ENCODE data around the gene PDIA4.
"Not testable (repeated sequence)": the region's sequence is repeated elsewhere in the genome, so short reads cannot be mapped to it uniquely, and the experiment has no call there.

The PDIA4 gene

GRCh38 chr7:149067869-149068268 is 39.6 kb upstream of the PDIA4 start:
- TF ChIP-seq CTCF (IDR thresholded peaks at IDR 0.05), result no peak

DNA sequence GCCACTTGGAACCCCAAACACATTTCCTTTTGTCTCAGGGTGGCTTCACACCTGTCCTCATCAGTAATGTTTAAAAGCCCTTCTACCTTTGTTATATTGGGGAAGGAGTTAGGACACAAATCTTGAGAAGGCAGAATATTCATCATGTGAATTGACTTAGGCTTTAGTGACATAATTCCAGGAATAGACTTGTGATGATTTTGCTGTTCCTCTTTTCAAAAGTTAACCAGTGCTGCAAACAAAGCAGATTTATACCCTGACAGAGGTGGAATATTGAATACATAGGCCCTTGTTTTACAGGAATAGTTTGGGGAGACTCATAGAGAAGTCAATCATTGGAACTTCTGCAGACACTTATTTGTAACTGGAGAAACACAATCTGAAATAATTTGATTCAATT is 35.2 kb upstream of the PDIA4 start:
- H3K4me1 ChIP-seq, result no peaks in the 10 kb centered on the region
- H3K9ac ChIP-seq, result no peak overlapping the region
- no peaks in the 10 kb centered on the region for H3K27me3 ChIP-seq (ENCODE audit: control insufficient read depth, insufficient read depth, low read length)
- TF ChIP-seq CTCF (IDR thresholded peaks at IDR 0.05), result no peak
- H3K27ac ChIP-seq, result no peak overlapping the region
- no peak overlapping the region for H3K4me3 ChIP-seq (ENCODE audit: low read depth, low read length)
- H3K36me3 ChIP-seq (ENCODE audit: control insufficient read depth, insufficient read depth, low read length), result no peaks in the 10 kb centered on the region
- no peaks in the 10 kb centered on the region for H3K79me2 ChIP-seq
- no peak overlapping the region for H2AFZ ChIP-seq
- H3K9me3 ChIP-seq (ENCODE audit: control insufficient read depth, low read length), result no peaks in the 10 kb centered on the region
- no peak overlapping the region for H3K4me2 ChIP-seq (ENCODE audit: low read length)

More at GRCh38 chr7:149067869-149068268, 39.6 kb upstream of the PDIA4 start:
- no peaks in the 10 kb centered on the region for H3K27me3 ChIP-seq (ENCODE audit: control insufficient read depth, insufficient read depth, low read length)
- H3K9ac ChIP-seq, result no peak overlapping the region
- H3K4me3 ChIP-seq (ENCODE audit: low read depth, low read length), result no peak overlapping the region
- H3K9me3 ChIP-seq (ENCODE audit: control insufficient read depth, low read length), result no peaks in the 10 kb centered on the region
- H3K27ac ChIP-seq, result no peak overlapping the region
- no peaks in the 10 kb centered on the region for H3K36me3 ChIP-seq (ENCODE audit: control insufficient read depth, insufficient read depth, low read length)
- H3K79me2 ChIP-seq, result no peaks in the 10 kb centered on the region
- no peak overlapping the region for H2AFZ ChIP-seq
- H3K4me2 ChIP-seq (ENCODE audit: low read length), result no peak overlapping the region
- no peaks in the 10 kb centered on the region for H3K4me1 ChIP-seq

- not testable (repeated sequence) for H3K9me3 ChIP-seq (ENCODE audit: control insufficient read depth, low read length); H3K36me3 ChIP-seq (ENCODE audit: control insufficient read depth, insufficient read depth, low read length); H2AFZ ChIP-seq; H3K4me3 ChIP-seq (ENCODE audit: low read depth, low read length); H3K9ac ChIP-seq; H3K79me2 ChIP-seq; H3K4me1 ChIP-seq; H3K4me2 ChIP-seq (ENCODE audit: low read length); H3K27me3 ChIP-seq (ENCODE audit: control insufficient read depth, insufficient read depth, low read length); H3K27ac ChIP-seq
Observed at GRCh38 chr7:149062217-149062899, 34.1 kb upstream of the PDIA4 start.

DNA sequence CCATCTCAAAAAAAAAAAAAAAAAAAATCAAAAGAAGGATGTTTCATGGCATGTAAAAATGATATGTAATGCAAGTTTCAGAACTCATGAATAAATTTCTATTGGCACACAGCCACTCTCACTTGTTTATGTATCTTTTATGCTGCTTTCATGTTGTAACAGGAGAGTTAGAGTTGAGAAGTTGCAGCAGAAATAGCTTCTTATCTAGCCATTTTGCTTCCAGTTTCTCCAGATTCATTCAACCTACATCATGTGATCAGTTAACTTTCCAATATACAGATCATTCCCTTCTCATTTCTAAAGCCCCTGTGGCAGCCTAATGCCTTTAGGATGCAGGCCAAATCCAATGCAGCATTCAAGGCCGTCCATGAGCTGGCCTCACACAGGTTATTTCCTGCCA is 31.9 kb upstream of the PDIA4 start:
- Histone ChIP-seq H3K9me3 (ENCODE audit: control insufficient read depth, low read length) (no peaks in the 10 kb centered on the region), H3K9ac (no peak overlapping the region), H3K36me3 (ENCODE audit: control insufficient read depth, insufficient read depth, low read length) (no peaks in the 10 kb centered on the region), H3K79me2 (no peaks in the 10 kb centered on the region), H3K4me2 (ENCODE audit: low read length) (no peak overlapping the region), H3K4me3 (ENCODE audit: low read depth, low read length) (no peak overlapping the region), H3K27me3 (ENCODE audit: control insufficient read depth, insufficient read depth, low read length) (no peaks in the 10 kb centered on the region), H3K4me1 (no peaks in the 10 kb centered on the region), H3K27ac (no peak overlapping the region), H2AFZ (no peak overlapping the region)
- no peak for TF ChIP-seq CTCF (IDR thresholded peaks at IDR 0.05)

GRCh38 chr7:149053885-149054284 is 25.6 kb upstream of the PDIA4 start:
- Histone ChIP-seq H2AFZ (no peak overlapping the region), H3K9me3 (ENCODE audit: control insufficient read depth, low read length) (no peaks in the 10 kb centered on the region), H3K36me3 (ENCODE audit: control insufficient read depth, insufficient read depth, low read length) (no peaks in the 10 kb centered on the region), H3K4me3 (ENCODE audit: low read depth, low read length) (no peak overlapping the region), H3K4me1 (no peaks in the 10 kb centered on the region), H3K79me2 (no peaks in the 10 kb centered on the region), H3K27ac (no peak overlapping the region), H3K4me2 (ENCODE audit: low read length) (no peak overlapping the region), H3K9ac (no peak overlapping the region), H3K27me3 (ENCODE audit: control insufficient read depth, insufficient read depth, low read length) (no peaks in the 10 kb centered on the region)
- TF ChIP-seq CTCF (IDR thresholded peaks at IDR 0.05), result no peak
